NB4 (cell line): Measurements from ENCODE around the gene CXorf38.
A peak's percentile ranks its signal among the peaks of the same experiment; 100 is the strongest.

Experiments
- DNase-seq: peaks from one replicate; pipeline ENCODE4 v3.0.0; 2010; ENCODE audit warnings: low read depth
- H3K4me3 ChIP-seq: one replicate; pipeline ENCODE4 v1.5.1; 2011; ENCODE audit warnings: mild to moderate bottlenecking, low read depth, low read length, moderate library complexity
- MYC ChIP-seq: IDR thresholded peaks from 2 replicates; pipeline ENCODE4 v1.6.1; 2011; ENCODE audit warnings: low read depth, low read length
- POLR2A ChIP-seq: IDR thresholded peaks from 2 replicates; pipeline ENCODE4 v1.6.1; 2011; ENCODE audit warnings: mild to moderate bottlenecking; ENCODE audit not compliant: insufficient read length; ENCODE audit errors: extremely low read depth
- TF ChIP-seq, protein P1 (sequence below): IDR thresholded peaks from 2 replicates; pipeline ENCODE4 v1.6.1; 2011; ENCODE audit warnings: low read depth, low read length
- TF ChIP-seq, protein P2 (sequence below): IDR thresholded peaks from one replicate; pipeline ENCODE4 v1.5.1; 2012; ENCODE audit warnings: low read depth, low read length

The CXorf38 gene

DNA sequence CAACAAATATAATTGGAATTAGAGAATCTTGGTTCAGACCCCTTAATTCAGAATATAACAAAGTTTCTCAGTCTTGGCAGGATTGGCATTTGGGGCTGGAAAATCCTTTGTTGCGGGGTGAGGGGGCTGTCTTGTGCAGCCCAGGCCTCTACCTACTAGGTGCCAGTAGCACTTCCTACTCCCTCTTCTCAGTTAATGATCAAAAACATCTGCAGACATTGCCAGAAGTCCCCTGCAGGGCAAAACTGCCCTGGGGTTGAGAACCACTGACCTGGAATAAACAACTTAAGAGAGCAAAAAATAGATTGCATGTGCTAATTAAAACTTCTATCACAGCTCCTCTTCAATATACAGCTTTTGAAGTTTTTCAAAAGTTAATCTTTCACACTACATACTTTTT, 36.7 kb upstream of the CXorf38 start:
- H3K4me3 ChIP-seq = no peak overlapping the region
- no peak for DNase-seq
- TF ChIP-seq, protein P1, sequence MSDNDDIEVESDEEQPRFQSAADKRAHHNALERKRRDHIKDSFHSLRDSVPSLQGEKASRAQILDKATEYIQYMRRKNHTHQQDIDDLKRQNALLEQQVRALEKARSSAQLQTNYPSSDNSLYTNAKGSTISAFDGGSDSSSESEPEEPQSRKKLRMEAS = no peak
- TF ChIP-seq, protein P2, sequence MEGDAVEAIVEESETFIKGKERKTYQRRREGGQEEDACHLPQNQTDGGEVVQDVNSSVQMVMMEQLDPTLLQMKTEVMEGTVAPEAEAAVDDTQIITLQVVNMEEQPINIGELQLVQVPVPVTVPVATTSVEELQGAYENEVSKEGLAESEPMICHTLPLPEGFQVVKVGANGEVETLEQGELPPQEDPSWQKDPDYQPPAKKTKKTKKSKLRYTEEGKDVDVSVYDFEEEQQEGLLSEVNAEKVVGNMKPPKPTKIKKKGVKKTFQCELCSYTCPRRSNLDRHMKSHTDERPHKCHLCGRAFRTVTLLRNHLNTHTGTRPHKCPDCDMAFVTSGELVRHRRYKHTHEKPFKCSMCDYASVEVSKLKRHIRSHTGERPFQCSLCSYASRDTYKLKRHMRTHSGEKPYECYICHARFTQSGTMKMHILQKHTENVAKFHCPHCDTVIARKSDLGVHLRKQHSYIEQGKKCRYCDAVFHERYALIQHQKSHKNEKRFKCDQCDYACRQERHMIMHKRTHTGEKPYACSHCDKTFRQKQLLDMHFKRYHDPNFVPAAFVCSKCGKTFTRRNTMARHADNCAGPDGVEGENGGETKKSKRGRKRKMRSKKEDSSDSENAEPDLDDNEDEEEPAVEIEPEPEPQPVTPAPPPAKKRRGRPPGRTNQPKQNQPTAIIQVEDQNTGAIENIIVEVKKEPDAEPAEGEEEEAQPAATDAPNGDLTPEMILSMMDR = no peak
- TF ChIP-seq POLR2A = no peak
- no peak for TF ChIP-seq MYC

DNA sequence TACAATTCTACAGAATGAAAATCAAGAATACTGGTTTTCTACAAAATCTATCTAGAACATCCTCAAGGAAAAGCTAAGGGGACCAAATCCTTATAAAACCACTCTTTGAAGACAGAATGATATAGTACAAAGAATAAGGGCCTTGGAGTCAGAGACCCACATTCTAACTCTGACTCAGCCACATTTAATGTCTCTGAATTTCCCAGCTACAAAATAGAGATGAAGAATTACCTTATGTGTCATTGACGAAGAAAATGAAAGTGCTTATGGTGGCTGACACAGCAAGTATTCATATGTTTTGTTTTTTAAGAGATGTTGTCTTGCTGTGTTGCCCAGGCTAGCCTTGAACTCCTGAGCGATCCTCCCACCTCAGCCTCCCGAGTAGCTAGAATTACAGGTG, 35.9 kb upstream of the CXorf38 start:
- no peak for DNase-seq
- TF ChIP-seq, protein P2 = no peak
- TF ChIP-seq MYC (no peak), POLR2A (no peak)
- TF ChIP-seq, protein P1 = no peak
- H3K4me3 ChIP-seq = no peak overlapping the region

DNA sequence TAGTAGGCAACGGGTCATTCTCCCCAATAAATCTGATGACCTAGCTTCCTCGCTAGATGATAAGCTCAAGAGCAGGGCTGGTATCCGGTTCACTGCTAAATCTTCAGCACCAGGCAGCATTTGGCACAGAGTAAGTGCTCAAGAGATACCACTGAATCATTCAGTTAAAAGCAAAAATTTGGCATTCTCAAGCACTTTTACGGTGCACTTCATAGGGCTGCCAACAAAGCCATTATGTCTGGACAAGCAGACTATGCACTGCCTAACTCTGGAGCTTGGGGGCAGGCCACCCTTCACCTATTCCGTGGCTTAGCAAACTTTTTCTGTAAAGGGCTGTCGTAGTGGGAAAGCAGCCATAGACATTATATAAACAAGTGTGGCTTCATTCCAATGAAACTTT, 23.8 kb upstream of the CXorf38 start:
- no peak for TF ChIP-seq POLR2A
- TF ChIP-seq, protein P1 = no peak
- TF ChIP-seq MYC = no peak
- TF ChIP-seq, protein P2 = no peak
- DNase-seq = no peak
- no peak overlapping the region for H3K4me3 ChIP-seq

DNA sequence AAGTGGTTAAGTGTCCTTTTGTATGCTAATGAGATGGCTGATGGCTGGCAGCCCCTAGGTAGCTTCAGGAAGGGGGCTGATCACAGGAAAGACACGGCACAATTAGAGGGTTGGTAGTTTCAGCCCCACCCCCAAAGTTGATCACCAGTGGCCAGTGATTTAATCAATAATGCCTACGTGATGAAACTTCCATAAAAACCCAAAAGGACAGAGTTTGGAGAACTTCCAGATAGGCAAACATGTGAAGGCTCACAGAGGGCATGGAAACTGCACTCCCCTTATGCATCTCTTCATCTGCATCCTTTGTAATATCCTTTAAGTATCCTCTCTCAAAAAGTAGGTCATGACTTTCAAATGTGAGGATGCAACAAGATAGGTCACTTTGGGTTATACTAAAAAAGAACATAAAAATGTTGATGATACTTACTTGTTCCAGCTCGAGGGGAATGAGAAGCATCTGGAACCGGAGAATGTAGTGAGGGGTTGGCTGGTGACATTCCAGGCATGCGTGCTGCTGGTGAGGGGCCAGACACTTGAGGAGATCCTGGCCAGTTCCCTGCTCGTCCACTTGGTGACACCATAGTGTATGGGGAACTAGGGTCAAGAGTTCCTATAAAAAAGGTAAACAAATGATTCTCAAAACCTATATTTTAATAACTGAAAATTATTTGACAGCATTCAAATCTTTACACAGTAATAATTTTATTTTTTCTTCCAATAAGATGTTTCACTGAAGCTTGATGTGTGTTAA, 16.7 kb upstream of the CXorf38 start:
- no peak for TF ChIP-seq POLR2A
- no peak for TF ChIP-seq MYC
- TF ChIP-seq, protein P1 = no peak
- TF ChIP-seq, protein P2 = peak; percentile 16
- H3K4me3 ChIP-seq = no peak overlapping the region
- no peak for DNase-seq

DNA sequence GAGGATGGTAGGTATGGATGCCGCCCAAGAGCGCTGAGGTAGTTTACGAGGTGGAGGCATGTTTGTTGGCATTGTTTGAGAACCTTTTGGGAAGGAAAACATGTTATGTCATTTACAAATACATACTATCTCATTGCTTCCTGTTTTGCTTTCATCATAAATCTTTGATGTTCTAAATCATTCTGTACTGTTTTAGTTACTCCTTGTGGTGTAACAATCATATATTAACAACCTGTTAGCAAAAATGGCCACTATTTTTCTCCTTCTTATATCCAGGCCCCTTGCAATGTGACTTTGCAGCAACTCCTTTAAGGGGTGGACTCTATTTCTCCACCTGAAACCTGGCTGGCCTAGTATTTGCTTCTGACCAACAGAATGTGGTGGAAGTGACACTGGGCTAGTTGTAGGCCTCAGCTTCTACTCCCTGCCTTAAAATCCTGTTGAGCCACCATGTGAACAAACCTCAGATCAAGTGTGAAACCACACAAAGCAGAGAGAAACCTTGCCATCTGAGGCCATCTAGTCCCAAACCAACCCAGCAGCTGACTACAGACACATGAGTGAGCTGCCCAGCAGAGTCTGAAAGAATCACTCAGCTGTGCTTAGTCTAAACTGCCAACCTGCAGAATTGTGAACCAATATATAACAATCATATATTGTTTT, 15.8 kb upstream of the CXorf38 start:
- no peak for DNase-seq
- no peak for TF ChIP-seq POLR2A
- TF ChIP-seq, protein P1 = no peak
- H3K4me3 ChIP-seq = no peak overlapping the region

DNA sequence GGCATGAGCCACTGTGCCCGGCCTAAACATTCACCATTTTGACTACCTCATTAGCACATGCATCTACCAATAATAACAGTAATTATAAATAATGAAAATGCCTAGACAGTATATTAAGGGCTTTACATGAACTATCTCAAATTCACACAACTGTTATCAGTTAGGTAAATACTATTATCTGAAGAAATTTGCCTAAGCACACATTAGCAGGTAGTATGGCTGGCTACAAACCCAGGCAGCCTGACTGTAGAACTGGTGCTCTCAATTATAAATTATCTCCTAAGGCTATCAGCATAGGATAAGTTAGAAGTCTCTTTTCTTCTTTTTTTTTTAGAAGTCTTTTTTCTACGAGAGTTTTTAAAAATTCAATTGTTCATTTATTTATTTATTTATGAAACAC, 14.1 kb upstream of the CXorf38 start:
- no peak for TF ChIP-seq MYC
- no peak overlapping the region for H3K4me3 ChIP-seq
- no peak for DNase-seq
